Left lobe of liver (tissue), 2 donors: ENCODE measurements around the gene SEC14L1. TPM values are rescaled to one million over a fixed set of nuclear protein-coding genes. Genes with fewer than 3 reads are reported as not detected.
A peak's percentile ranks its signal among the peaks of the same experiment; 100 is the strongest.
"Not testable (repeated sequence)": the region's sequence is repeated elsewhere in the genome, so short reads cannot be mapped to it uniquely, and the experiment has no call there.

ENCODE experiments used
- ATAC-seq: fragments of 200-7000 bp; cut with Tn5 transposase; one replicate; pipeline ENCODE4 v1.9.1; 2020; ENCODE audit warnings: mild to moderate bottlenecking, moderate library complexity
- DNase-seq: peaks from one replicate; pipeline ENCODE4 v3.0.0-alpha.2; 2020; ENCODE audit warnings: low spot score
- total RNA-seq: library from RNA; stranded (reverse); gene quantifications from one replicate; pipeline ENCODE4 v1.2.1, GENCODE V29; 2021
- donor health status: DM: no; HTN: no; CAD: no; lungs with moderate emphysema.
- donor health status: DM: no; HTN: yes; CAD: no.

Gene SEC14L1
- total RNA-seq, 1 donor from 2014 or later: 20.1 TPM

- DNase-seq (no peak), ATAC-seq (no peak)
Observed at GRCh38 chr17:77254951-77255825, 114.4 kb downstream of the SEC14L1 start.

- not testable (repeated sequence) for ATAC-seq, DNase-seq
Observed at GRCh38 chr17:77255970-77256369, 115.2 kb downstream of the SEC14L1 start.

GRCh38 chr17:77256710-77257109 lies 115.9 kb downstream of the SEC14L1 start:
- DNase-seq (no peak), ATAC-seq (no peak)

- no peak for DNase-seq
- ATAC-seq: no peak
Observed at GRCh38 chr17:77257169-77257568, 116.4 kb downstream of the SEC14L1 start.

GRCh38 chr17:77257596-77258458 lies 117.1 kb downstream of the SEC14L1 start:
- ATAC-seq (no peak), DNase-seq (no peak)

- no peak for ATAC-seq
- DNase-seq: no peak
Observed at GRCh38 chr17:77258638-77259037, 117.9 kb downstream of the SEC14L1 start.

- DNase-seq (no peak), ATAC-seq (no peak)
Observed at GRCh38 chr17:77264617-77265230, 124.0 kb downstream of the SEC14L1 start.

GRCh38 chr17:77266213-77266612 lies 125.4 kb downstream of the SEC14L1 start:
- no peak for DNase-seq
- peak; percentile 19 for ATAC-seq
